GM21723 (cell line): ENCODE results near the gene TRPM2.
"Not testable (repeated sequence)": the region's sequence is repeated elsewhere in the genome, so short reads cannot be mapped to it uniquely, and the experiment has no call there.

Source experiments
- ATAC-seq: cut with Tn5 transposase; IDR thresholded peaks from one replicate; pipeline ENCODE4 v1.9.1; 2021; ENCODE audit warnings: mild to moderate bottlenecking, moderate library complexity; ENCODE audit not compliant: unreplicated experiment

The TRPM2 gene

DNA sequence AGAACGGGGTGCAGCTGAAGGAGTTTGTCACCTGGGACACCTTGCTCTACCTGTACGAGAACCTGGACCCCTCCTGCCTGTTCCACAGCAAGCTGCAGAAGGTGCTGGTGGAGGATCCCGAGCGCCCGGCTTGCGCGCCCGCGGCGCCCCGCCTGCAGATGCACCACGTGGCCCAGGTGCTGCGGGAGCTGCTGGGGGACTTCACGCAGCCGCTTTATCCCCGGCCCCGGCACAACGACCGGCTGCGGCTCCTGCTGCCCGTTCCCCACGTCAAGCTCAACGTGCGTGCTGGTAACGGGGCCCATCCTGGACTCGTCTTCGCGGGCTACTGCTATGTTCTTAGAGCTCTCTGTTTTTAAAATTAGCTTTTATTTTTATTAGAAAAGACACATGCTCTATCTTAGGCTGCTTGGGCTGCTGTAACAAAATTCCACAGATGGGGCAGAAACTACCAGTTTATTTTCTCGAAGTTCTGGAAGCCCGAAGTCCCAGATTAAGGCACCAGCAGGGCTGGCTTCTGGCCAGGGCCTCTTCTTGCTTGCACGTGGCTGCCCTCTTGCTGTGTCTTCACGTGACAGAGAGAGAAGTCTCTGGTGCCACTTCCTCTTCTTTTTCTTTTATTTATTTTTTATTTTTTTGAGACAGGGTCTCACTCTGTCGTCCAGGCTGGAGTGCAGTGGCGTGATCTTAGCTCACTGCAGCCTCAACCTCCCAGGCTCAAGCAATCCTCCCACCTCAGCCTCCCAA is 38.1 kb downstream of the TRPM2 start:
- ATAC-seq: no peak

GRCh38 chr21:44392185-44392584 is 38.8 kb downstream of the TRPM2 start:
- no peak for ATAC-seq

- ATAC-seq: no peak
Measured at GRCh38 chr21:44392916-44393315, 39.5 kb downstream of the TRPM2 start.

GRCh38 chr21:44394733-44395132 is 41.3 kb downstream of the TRPM2 start:
- no peak for ATAC-seq

GRCh38 chr21:44395260-44395659 is 41.8 kb downstream of the TRPM2 start:
- no peak for ATAC-seq

DNA sequence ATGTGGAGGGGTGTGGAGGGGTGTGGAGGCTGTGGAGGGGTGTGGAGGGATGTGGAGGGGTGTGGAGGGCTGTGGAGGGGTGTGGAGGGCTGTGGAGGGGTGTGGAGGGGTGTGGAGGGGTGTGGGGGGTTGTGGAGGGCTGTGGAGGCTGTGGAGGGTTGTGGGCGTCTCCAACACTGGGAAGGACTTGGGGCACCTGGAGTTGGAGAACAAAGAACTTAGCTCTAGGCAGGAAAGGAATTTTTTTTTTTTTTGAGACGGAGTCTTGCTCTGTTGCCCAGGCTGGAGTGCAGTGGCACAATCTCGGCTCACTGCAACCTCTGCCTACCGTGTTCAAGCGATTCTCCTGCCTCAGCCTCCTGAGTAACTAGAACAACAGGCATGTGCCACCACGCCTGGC is 43.4 kb downstream of the TRPM2 start:
- not testable (repeated sequence) for ATAC-seq

DNA sequence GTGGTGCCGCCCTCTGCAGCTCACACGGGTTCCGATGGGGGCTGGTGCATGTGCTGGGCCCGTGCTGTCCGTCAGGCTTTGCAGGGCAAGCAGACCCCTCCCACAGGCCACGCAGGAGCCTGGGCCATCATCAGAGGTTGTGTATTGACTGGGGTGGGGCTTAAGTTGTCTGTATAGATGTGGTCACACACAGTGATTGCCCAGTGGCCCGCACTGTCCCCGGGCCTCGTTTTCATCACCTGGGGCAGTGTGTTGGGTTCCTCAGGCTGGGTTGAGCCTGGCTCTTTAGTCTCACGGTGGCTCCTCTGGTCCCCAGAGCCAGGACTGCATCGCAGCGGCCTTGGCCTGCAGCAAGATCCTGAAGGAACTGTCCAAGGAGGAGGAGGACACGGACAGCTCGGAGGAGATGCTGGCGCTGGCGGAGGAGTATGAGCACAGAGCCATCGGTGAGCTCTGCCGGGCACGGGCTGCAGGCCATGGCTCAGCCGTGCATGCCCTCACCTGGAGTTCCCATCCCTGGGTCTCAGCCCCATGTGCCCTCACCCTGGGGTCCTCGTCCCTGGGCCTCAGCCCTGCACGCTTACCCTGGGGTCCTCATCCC is 44.1 kb downstream of the TRPM2 start:
- ATAC-seq: no peak

- ATAC-seq: no peak
Measured at GRCh38 chr21:44398499-44398898, 45.1 kb downstream of the TRPM2 start.

- no peak for ATAC-seq
Measured at GRCh38 chr21:44399151-44399954, 45.9 kb downstream of the TRPM2 start.

GRCh38 chr21:44399955-44400790 is 46.8 kb downstream of the TRPM2 start:
- ATAC-seq: no peak

DNA sequence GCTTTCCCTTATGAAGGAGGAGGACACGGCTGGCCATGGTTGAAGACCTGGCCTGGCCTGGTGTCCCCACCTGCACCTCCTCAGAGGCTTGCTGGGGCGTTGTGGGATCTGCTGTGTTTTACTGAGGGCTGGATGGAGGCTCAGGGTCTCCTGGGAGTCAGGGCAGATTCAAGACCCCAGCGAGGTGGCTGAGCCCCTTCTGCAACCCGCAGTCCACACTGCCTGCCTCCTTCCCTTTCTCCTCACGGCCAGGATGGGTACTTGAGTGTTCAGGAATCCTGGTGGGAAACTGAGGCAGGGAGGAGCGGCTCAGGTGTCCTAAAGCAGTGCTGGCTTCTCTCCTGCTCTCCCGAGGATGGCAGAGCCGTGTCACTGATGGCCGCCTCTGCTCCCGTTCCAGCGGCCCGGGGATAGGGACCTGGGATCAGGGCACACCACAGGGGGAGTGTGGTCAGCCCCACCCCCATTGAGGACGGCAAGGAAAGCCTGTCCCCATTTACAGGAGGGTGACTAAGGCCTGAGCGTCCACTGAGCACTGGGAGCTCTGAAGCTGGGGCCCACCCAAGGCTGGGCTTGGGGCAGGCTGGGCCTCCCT is 47.5 kb downstream of the TRPM2 start:
- no peak for ATAC-seq

- ATAC-seq: no peak
Measured at GRCh38 chr21:44401386-44402160, 48.2 kb downstream of the TRPM2 start.

- ATAC-seq: no peak
Measured at GRCh38 chr21:44402323-44403105, 49.1 kb downstream of the TRPM2 start.

GRCh38 chr21:44403106-44404020 is 49.9 kb downstream of the TRPM2 start:
- ATAC-seq: no peak

GRCh38 chr21:44404482-44404881 is 51.1 kb downstream of the TRPM2 start:
- ATAC-seq: not testable (repeated sequence)

GRCh38 chr21:44405091-44405947 is 51.9 kb downstream of the TRPM2 start:
- no peak for ATAC-seq
